Activated CD4-positive, alpha-beta T cell treated with anti-CD3 and anti-CD28 coated beads for 4 hours (primary cell): ENCODE measurements around the gene MBNL3.
"Not testable (repeated sequence)": the region's sequence is repeated elsewhere in the genome, so short reads cannot be mapped to it uniquely, and the experiment has no call there.

ENCODE experiments used
- DNase-seq, 2 donors: peaks; one replicate each; pipeline ENCODE4 v3.0.0-alpha.2; 2020

Gene MBNL3

GRCh38 chrX:132367984-132368383 is 120.9 kb downstream of the MBNL3 start:
- no peak for DNase-seq

DNA sequence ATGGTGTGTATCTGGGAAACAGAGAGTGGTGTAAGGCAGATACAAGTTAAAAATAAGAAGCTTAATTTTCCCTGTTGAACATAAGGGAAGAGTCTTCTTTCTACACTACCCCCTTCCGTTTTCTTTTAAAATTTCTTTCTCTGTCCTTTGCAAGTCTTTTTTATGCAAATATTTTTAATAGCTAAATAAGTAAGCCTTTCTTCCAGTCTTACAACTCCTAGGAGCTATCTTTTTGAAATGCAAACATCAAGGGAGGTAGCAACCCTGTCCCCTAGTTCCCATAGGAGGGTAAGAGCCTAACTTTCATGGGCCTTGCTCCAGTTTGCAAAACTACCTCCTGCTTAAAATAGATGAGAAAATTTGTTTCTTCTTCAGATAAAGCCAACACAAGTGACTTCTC is 121.5 kb downstream of the MBNL3 start:
- DNase-seq = no peak

GRCh38 chrX:132365490-132365889 is 123.3 kb downstream of the MBNL3 start:
- no peak for DNase-seq

DNA sequence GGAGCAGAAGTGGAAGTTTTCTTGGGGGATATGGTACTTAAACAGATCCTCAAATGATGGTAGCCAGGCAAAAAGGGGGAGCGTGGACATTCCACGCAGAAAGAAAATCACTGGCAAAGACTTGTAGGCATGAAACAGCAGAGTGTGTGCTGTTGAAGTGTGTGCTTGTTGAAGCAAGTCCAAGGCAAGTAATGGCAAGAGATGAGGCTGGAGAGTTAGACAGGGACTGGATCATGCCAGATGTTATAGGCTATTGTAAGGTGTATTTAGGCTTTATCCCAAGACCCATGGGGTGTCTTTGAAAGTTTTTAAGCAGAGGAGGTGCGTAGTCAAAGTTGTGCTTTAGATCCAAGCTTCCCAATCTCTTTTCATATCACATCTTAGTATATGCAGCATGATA is 124.5 kb downstream of the MBNL3 start:
- DNase-seq = no peak

- DNase-seq = no peak
These were observed 135.4 kb downstream of the MBNL3 start for GRCh38 chrX:132353430-132353829.

GRCh38 chrX:132336172-132336571 is 152.7 kb downstream of the MBNL3 start:
- DNase-seq = no peak

GRCh38 chrX:132333351-132333750 is 155.5 kb downstream of the MBNL3 start:
- DNase-seq = no peak

DNA sequence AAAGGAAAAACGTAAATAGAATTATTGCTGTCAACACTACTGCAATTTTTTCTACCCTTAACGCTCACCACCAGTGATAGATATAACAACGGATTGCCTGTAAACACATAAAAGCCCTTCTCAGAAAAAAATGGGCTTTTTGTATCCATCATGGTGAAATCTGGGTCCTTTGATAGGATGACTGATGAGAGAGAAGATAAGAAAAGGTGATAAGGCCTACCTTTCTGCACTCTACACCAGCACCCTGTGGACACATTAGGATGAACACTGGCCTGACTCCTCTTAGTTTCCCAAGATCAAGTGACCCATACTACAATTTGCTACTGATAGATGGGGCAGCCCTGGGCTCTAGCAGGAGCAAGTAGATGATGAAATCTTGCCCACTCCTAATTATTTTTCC is 157.3 kb downstream of the MBNL3 start:
- no peak for DNase-seq

DNA sequence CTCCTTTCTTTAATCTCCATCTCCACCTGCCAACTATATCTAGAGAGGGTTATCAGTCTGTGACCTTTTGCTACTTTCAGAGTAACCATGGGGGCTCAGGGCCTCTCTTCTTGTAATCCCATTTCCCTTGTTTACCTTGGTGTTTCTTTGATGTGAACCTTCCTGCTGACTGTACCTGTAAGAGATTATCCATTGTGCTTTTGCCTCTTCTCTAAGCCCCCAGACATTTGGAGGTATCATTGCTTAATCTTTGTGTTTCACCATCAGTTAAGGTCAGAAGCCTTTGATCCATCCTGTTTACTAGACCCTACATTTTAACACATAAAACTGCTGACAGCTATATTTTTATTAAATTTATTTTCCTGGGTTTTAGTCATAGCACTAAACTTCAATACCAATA is 157.8 kb downstream of the MBNL3 start:
- no peak for DNase-seq

- DNase-seq = no peak
These were observed 158.6 kb downstream of the MBNL3 start for GRCh38 chrX:132330156-132330729.

DNA sequence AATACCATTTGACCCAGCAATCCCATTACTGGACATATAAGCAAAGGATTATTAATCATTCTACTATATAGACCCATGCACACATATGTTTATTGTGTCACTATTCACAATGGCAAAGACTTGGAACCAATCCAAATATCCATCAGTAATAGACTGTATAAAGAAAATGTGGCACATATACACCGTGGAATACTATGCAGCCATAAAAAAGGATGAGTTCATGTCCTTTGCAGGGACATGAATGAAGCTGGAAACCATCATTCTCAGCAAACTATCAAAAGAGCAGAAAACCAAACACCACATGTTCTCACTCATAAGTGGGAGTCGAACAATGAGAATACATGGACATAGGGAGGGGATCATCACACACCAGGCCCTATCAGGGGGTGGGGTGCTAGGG is 161.9 kb downstream of the MBNL3 start:
- DNase-seq = not testable (repeated sequence)
